ENCODE data around the gene LY9.

The LY9 gene

GRCh38 chr1:160767395-160768294, 28.3 kb upstream of the LY9 start:
- peaks cover 15% of the 10 kb centered on the region for H3K4me1 ChIP-seq (ENCODE audit: low read depth, poor library complexity, severe bottlenecking)
- H3K4me2 ChIP-seq: peak overlapping the region; percentile 50
- peak overlapping the region; percentile 29; the same call in 1 of the 2 replicates for H3K9ac ChIP-seq
- H3K4me3 ChIP-seq (IDR thresholded peaks at IDR 0.05; ENCODE audit: insufficient read depth, low read depth, low read length): peak overlapping the region; percentile 89
- H4K20me1 ChIP-seq (ENCODE audit: insufficient read depth): no peaks in the 10 kb centered on the region
- H2AFZ ChIP-seq (ENCODE audit: low read depth): peak overlapping the region; percentile 87
- no peak overlapping the region for H3K27ac ChIP-seq
- no peaks in the 10 kb centered on the region for H3K36me3 ChIP-seq (ENCODE audit: insufficient read depth)
- H3K79me2 ChIP-seq (ENCODE audit: insufficient read depth, low read depth): no peaks in the 10 kb centered on the region
- no peaks in the 10 kb centered on the region for H3K27me3 ChIP-seq (ENCODE audit: insufficient read depth, low read depth)
- TF ChIP-seq CTCF (conservative IDR thresholded peaks at IDR 0.05; ENCODE audit: low read depth, low read length): no peak

- Histone ChIP-seq H3K4me3 (IDR thresholded peaks at IDR 0.05; ENCODE audit: insufficient read depth, low read depth, low read length) (peak overlapping the region; percentile 89), H3K4me1 (ENCODE audit: low read depth, poor library complexity, severe bottlenecking) (peaks cover 21% of the 10 kb centered on the region), H3K27me3 (ENCODE audit: insufficient read depth, low read depth) (no peaks in the 10 kb centered on the region), H2AFZ (ENCODE audit: low read depth) (peak overlapping the region; percentile 87), H3K4me2 (peak overlapping the region; percentile 50), H3K79me2 (ENCODE audit: insufficient read depth, low read depth) (no peaks in the 10 kb centered on the region), H3K36me3 (ENCODE audit: insufficient read depth) (no peaks in the 10 kb centered on the region), H3K9ac (peak overlapping the region; percentile 29; the same call in 1 of the 2 replicates), H4K20me1 (ENCODE audit: insufficient read depth) (no peaks in the 10 kb centered on the region), H3K27ac (no peak overlapping the region)
- peak; percentile 97 for TF ChIP-seq CTCF (conservative IDR thresholded peaks at IDR 0.05; ENCODE audit: low read depth, low read length)
Observed at GRCh38 chr1:160768295-160768657, 27.7 kb upstream of the LY9 start.

GRCh38 chr1:160772331-160772730, 23.6 kb upstream of the LY9 start:
- Histone ChIP-seq H3K79me2 (ENCODE audit: insufficient read depth, low read depth) (no peaks in the 10 kb centered on the region), H3K27ac (no peak overlapping the region), H4K20me1 (ENCODE audit: insufficient read depth) (no peaks in the 10 kb centered on the region), H3K9ac (no peak overlapping the region), H3K4me1 (ENCODE audit: low read depth, poor library complexity, severe bottlenecking) (peaks cover 27% of the 10 kb centered on the region), H3K4me3 (IDR thresholded peaks at IDR 0.05; ENCODE audit: insufficient read depth, low read depth, low read length) (no peak overlapping the region), H3K27me3 (ENCODE audit: insufficient read depth, low read depth) (no peaks in the 10 kb centered on the region), H3K36me3 (ENCODE audit: insufficient read depth) (no peaks in the 10 kb centered on the region), H3K4me2 (no peak overlapping the region), H2AFZ (ENCODE audit: low read depth) (no peak overlapping the region)
- no peak; the same call in 1 of the 2 replicates for TF ChIP-seq CTCF (conservative IDR thresholded peaks at IDR 0.05; ENCODE audit: low read depth, low read length)

GRCh38 chr1:160773093-160773492, 22.9 kb upstream of the LY9 start:
- no peaks in the 10 kb centered on the region for H4K20me1 ChIP-seq (ENCODE audit: insufficient read depth)
- TF ChIP-seq CTCF (conservative IDR thresholded peaks at IDR 0.05; ENCODE audit: low read depth, low read length): no peak
- no peak overlapping the region for H3K9ac ChIP-seq
- peaks cover 30% of the 10 kb centered on the region for H3K4me1 ChIP-seq (ENCODE audit: low read depth, poor library complexity, severe bottlenecking)
- H2AFZ ChIP-seq (ENCODE audit: low read depth): no peak overlapping the region
- no peaks in the 10 kb centered on the region for H3K79me2 ChIP-seq (ENCODE audit: insufficient read depth, low read depth)
- 0 out of 2 replicates have a peak overlapping the region, but pooled peaks have one; percentile 0 for H3K4me2 ChIP-seq
- no peak overlapping the region for H3K27ac ChIP-seq
- H3K4me3 ChIP-seq (IDR thresholded peaks at IDR 0.05; ENCODE audit: insufficient read depth, low read depth, low read length): peak overlapping the region; percentile 39
- no peaks in the 10 kb centered on the region for H3K27me3 ChIP-seq (ENCODE audit: insufficient read depth, low read depth)
- H3K36me3 ChIP-seq (ENCODE audit: insufficient read depth): no peaks in the 10 kb centered on the region
